Muscle of leg (tissue), 11 donors: Measurements from ENCODE around the gene RBM19. TPM values are rescaled to one million over a fixed set of nuclear protein-coding genes. Genes with fewer than 3 reads are reported as not detected.

Experiments used
- DNase-seq: peaks from one replicate; pipeline ENCODE4 v3.0.0; 2013
- H3K27ac ChIP-seq: one replicate; pipeline ENCODE4 v1.5.1; 2013; ENCODE audit warnings: mild to moderate bottlenecking, low read length, control low read depth
- H3K27me3 ChIP-seq: one replicate; pipeline ENCODE4 v1.6.1; 2013; ENCODE audit warnings: low read length; ENCODE audit not compliant: control insufficient read depth, insufficient read depth
- H3K36me3 ChIP-seq: one replicate; pipeline ENCODE4 v1.6.1; 2013; ENCODE audit warnings: low read length; ENCODE audit not compliant: control insufficient read depth, insufficient read depth
- H3K4me1 ChIP-seq: one replicate; pipeline ENCODE4 v1.6.1; 2013; ENCODE audit warnings: low read length; ENCODE audit not compliant: control insufficient read depth, insufficient read depth
- H3K4me3 ChIP-seq: one replicate; pipeline ENCODE4 v1.5.1; 2013; ENCODE audit warnings: low read length, control low read depth
- H3K9me3 ChIP-seq: replicated peaks from 2 replicates; pipeline ENCODE4 v1.6.1; 2013; ENCODE audit warnings: low read depth, low read length; ENCODE audit not compliant: control insufficient read depth
- WGBS: methylation state at CpG from one replicate; pipeline ENCODE4 v1.1.5; 2013; ENCODE audit warnings: missing lambda C conversion rate; ENCODE audit not compliant: insufficient coverage; 5-methylcytosine and 5-hydroxymethylcytosine counted together
- polyA plus RNA-seq, 8 donors: library from polyadenylated mRNA; unstranded; fragments of 120-200 nt; gene quantifications; one replicate each; pipeline versions ENCODE4 v1.2.1 to v1.2.3, GENCODE V29; 2013; ENCODE audit warnings: inconsistent platforms in 1 of 8, low replicate concordance in 1 of 8; ENCODE audit not compliant: insufficient read length in 8 of 8, insufficient read depth in 1 of 8
- total RNA-seq: library from RNA; stranded (reverse); fragments of 120-200 nt; gene quantifications from one replicate; pipeline ENCODE4 v1.2.4, GENCODE V29; 2013

RBM19 gene
- total and polyA plus RNA-seq, 9 donors: 12.7 to 20.9 (median 16.1) TPM

DNA sequence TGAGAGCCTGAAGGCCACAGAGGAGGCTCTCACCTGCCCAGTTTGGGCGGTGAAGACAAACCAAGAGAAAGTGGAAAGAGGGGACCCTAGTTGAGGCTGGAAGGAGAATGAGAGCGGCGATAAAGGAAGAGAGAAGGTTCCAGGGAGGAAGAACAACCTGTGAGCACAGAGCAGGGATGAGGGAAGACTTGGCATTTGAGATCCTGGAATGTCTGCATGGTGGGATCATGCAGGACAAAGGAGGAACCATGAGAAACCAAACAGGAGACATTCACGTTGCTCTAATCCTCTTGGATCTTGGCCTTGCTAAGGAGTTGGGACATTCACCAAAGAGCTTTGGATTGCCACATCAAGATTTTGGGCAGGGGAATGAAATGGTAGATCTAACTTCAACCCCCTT is 22.9 kb upstream of the RBM19 start:
- no peak overlapping the region for H3K27ac ChIP-seq
- H3K27me3 ChIP-seq: peaks cover 5% of the 10 kb centered on the region
- H3K9me3 ChIP-seq: no peaks in the 10 kb centered on the region
- WGBS: 79% methylated on average over 4 of the region's 4 CpGs
- H3K4me3 ChIP-seq: no peak overlapping the region
- no peaks in the 10 kb centered on the region for H3K36me3 ChIP-seq
- DNase-seq: no peak
- no peaks in the 10 kb centered on the region for H3K4me1 ChIP-seq

DNA sequence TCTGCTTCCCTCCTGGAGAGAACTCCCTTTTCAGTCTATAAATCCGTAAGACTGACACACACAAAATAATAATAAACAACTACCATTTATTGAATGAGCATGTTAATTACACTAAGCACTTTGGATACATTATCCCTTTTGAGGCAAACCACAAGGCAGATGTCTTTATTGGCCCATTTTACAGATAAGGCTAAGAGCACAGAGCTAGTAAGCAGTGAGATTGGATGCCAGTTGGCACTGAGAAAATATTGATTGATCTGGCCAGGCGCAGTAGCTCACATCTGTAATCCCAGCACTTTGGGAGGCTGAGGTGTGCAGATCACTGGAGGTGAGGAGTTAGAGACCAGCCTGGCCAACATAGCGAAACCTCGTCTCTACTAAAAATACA is 21.9 kb upstream of the RBM19 start:
- Histone ChIP-seq H3K36me3 (no peaks in the 10 kb centered on the region), H3K4me1 (no peaks in the 10 kb centered on the region), H3K27me3 (no peaks in the 10 kb centered on the region), H3K9me3 (no peaks in the 10 kb centered on the region), H3K27ac (no peak overlapping the region), H3K4me3 (no peak overlapping the region)
- 100% methylated on average over 1 of the region's 4 CpGs for WGBS
- DNase-seq: no peak

DNA sequence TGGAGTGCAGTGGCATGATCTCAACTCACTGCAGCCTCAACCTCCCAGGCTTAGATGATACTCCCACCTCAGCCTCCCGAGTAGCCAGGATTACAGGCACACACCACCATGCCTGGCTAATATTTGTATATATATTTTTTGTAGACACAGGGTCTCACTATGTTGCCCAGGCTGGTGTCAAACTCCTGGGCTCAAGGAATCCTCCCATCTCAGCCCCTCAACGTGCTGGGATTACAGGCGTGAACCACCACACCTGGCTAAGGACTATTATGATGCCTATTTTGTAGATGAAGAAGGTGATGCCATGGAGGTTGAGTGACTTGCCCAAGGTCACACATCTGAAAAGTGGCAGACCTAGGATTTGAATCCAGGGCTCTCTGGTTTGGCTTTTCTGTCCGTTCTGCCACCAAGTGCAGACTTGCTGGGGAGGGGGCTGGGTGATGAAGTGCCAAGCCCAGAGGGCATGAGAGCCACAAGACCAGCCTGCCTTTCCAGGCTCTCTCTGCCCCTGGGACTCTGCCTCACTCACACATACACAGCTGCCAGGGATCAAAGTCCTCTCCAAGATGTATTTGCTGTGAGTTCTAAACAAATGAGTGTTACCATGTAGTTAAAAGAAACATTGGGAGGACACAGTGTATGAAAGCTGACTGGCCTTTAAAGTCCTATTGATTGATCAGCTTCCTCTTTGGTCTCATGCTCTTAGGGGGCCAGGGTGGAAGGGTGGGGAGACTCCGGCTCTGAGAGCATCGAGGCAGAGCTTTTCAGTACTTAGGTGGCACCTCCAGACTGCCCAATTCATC is 21.3 kb upstream of the RBM19 start:
- 67% methylated on average over 1 of the region's 6 CpGs for WGBS
- Histone ChIP-seq H3K36me3 (no peaks in the 10 kb centered on the region), H3K27me3 (no peaks in the 10 kb centered on the region), H3K9me3 (no peaks in the 10 kb centered on the region), H3K4me3 (no peak overlapping the region), H3K27ac (no peak overlapping the region), H3K4me1 (no peaks in the 10 kb centered on the region)
- no peak for DNase-seq

DNA sequence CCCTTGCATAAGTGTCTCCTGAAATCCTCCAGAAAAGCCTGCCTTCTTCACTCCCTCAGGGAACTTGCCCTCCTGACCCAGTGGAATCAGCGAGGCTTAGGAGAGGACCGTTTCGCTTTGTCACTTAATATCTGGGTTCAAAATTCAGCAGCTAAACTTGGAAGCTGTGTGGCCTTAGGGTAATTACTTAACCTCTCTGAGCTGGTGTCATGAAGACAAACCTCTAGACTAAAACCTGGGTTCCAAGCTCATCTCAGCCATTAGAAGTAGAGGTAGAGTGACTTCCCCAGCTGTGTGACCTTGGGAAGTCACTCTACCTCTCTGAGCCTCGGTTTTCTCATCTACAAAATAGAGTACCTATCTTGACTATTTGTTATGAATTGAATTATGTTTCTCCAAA is 18.3 kb upstream of the RBM19 start:
- no peaks in the 10 kb centered on the region for H3K36me3 ChIP-seq
- H3K4me1 ChIP-seq: no peaks in the 10 kb centered on the region
- H3K9me3 ChIP-seq: no peaks in the 10 kb centered on the region
- no peak overlapping the region for H3K27ac ChIP-seq
- no peak for DNase-seq
- no peak overlapping the region for H3K4me3 ChIP-seq
- H3K27me3 ChIP-seq: no peaks in the 10 kb centered on the region
- WGBS: 70% methylated on average over 2 of the region's 4 CpGs

DNA sequence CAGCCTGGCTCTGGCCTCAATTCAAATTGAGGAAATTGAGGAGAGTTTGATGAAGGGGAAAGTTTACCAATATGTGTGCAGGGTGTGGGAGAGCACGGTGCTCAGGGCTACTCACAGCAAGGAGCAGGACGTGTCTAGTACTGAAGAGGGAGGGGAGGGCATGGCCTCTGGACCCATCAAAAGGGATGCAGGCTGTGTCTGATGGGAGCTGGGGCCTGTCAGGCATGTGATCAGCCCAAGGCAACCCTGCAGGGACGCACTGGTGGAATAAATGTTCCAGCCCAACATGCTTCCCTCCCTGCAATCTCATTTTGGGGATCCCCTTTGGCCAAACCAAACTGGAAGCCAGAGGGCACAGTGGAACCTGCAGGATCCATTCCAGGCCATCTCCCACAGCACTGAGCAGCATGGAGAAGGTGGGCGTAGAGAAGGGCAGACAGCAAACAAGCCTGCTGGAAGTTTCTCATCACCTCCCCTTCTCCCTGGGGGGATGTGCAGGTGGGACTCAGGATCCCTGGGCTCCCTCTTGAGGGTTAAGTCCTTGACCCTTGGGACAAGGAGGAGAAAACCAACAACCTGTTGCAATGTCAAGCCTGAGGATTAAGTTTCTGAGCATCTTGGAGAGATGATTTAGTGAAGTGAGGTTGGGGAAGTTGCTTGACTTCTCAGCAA is 17.8 kb upstream of the RBM19 start:
- H3K9me3 ChIP-seq: no peaks in the 10 kb centered on the region
- no peak for DNase-seq
- H3K27ac ChIP-seq: no peak overlapping the region
- H3K4me1 ChIP-seq: no peaks in the 10 kb centered on the region
- H3K27me3 ChIP-seq: no peaks in the 10 kb centered on the region
- no peak overlapping the region for H3K4me3 ChIP-seq
- WGBS: 79% methylated on average over 2 of the region's 4 CpGs
- no peaks in the 10 kb centered on the region for H3K36me3 ChIP-seq

DNA sequence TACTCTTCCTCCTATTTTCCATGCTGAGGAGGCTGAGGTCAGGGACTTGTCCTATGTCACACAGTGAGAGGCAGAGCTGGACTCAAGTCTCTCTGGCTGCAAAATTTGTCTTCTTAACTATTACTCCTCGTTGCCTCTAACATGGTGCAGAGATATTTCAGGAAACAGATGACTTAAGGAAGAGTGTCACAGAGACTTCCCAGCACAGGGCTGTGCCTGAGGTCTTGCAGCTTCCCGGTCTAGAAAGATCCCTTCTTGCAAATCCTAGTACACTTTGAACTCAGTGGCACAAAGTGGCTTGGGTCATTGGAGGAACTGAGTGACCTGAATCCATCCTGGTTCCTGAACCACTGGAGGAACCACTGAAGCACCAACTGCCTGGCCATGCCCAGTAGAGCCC is 17.1 kb upstream of the RBM19 start:
- no peaks in the 10 kb centered on the region for H3K36me3 ChIP-seq
- WGBS: 80% methylated on average over 1 of the region's 2 CpGs
- no peaks in the 10 kb centered on the region for H3K27me3 ChIP-seq
- no peak for DNase-seq
- no peaks in the 10 kb centered on the region for H3K4me1 ChIP-seq
- no peak overlapping the region for H3K4me3 ChIP-seq
- no peak overlapping the region for H3K27ac ChIP-seq
- no peaks in the 10 kb centered on the region for H3K9me3 ChIP-seq

DNA sequence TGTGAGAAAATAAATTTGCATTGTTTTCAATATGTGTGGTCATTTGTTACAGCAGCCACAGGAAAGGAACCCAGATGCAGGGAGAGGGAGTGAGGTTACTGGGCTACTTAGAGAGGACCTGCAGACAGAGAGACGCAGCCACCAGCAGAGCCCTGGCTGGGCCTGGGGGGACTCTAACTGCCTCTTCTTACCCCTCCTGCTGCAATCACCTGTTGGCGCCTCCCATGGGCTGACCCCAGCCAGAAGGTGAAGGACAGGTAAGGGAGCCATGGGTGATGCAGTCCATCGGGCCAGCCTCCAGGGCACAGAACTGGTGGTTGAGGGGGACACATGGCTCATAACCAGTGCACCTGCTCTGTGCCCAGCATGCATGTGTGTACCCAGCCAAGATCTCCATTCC is 15.8 kb upstream of the RBM19 start:
- Histone ChIP-seq H3K4me1 (no peaks in the 10 kb centered on the region), H3K9me3 (no peaks in the 10 kb centered on the region), H3K27ac (no peak overlapping the region), H3K27me3 (peaks cover 4% of the 10 kb centered on the region), H3K36me3 (no peaks in the 10 kb centered on the region), H3K4me3 (no peak overlapping the region)
- DNase-seq: no peak
- WGBS: 100% methylated on average over 1 of the region's 3 CpGs

DNA sequence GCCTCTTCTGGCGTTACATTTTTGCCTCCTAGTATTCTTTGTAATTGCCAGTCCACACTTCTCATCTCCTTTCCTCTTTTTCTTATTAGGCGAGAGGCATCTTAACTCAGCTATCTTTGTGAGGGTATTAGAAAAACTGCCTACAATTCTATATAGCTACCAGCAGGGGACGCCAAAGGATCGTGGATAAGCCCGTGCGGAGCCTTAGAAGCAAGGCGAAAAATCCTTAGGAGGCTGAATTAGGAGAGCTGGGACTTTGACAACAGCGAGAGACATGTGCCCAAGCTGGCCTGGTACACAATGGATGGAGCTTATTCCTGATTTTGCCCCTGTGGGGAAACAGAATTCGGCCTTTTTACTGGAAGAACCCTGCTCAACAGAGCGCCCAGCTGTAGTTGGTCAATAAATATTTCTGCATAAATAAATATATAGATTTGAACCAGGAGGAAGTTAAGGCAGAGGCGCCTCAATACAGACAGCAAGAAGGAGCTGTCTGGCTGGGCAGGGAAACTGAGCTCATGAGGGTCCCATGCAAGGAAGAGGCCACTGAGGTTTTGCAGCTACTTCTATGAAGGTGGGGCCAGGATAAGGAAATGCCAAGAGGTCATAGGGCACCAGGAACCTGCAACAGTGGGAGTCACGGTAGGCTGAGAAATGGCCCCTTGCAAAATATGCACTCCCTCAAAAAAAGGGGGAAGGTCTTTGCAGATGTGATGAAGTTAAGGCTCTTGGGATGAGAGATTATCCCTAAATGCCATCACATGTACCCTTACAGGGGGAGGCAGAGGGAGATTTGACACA is 14.6 kb upstream of the RBM19 start:
- no peak overlapping the region for H3K27ac ChIP-seq
- no peaks in the 10 kb centered on the region for H3K9me3 ChIP-seq
- no peaks in the 10 kb centered on the region for H3K36me3 ChIP-seq
- no peaks in the 10 kb centered on the region for H3K4me1 ChIP-seq
- DNase-seq: peak; percentile 73
- H3K4me3 ChIP-seq: no peak overlapping the region
- 0% methylated on average over 7 of the region's 12 CpGs for WGBS
- peaks cover 4% of the 10 kb centered on the region for H3K27me3 ChIP-seq

DNA sequence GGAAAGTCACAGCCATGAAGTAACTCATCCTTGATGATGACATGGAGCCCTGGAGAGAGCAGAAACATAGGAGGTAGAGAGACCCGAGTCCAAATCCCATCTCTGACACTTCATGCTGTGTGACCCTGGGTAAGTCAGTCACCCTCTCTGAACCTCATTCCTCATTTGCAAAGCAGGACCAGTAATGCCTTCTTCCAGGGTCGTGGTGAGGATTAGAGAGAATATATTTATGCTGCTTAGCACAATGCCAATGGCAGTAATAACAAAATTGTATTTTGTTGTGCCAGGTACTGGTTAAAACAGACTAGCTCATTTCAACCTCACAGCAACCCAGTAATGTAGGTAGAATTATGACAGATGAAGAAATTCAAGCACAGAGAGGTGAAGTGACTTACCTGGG is 13.9 kb upstream of the RBM19 start:
- no peak overlapping the region for H3K4me3 ChIP-seq
- H3K36me3 ChIP-seq: no peaks in the 10 kb centered on the region
- H3K27ac ChIP-seq: no peak overlapping the region
- H3K27me3 ChIP-seq: peaks cover 4% of the 10 kb centered on the region
- no peak for DNase-seq
- H3K4me1 ChIP-seq: no peaks in the 10 kb centered on the region
- no CpG with 5 or more reads among the region's 2 CpGs for WGBS
- no peaks in the 10 kb centered on the region for H3K9me3 ChIP-seq

DNA sequence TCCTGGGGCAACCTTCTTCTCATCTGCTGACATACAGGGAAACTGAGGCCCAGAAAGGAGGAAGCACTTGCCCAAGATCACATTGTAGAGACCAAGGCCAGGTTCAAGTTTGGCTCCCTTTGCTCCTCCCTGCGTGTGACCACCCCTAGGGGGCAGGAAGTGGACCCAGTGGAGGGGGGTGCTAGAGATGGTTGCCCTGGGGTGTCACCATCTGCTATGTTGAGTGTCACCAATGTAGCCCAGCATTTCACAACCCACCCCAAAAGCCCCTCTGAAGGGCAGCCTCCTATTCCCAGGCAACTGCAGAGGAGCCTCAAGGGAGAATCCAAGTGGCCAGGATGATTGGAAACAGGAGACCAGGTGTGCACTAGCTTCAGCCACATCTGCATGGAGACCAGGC is 12.0 kb upstream of the RBM19 start:
- no CpG with 5 or more reads among the region's 1 CpG for WGBS
- Histone ChIP-seq H3K27ac (no peak overlapping the region), H3K4me1 (no peaks in the 10 kb centered on the region), H3K9me3 (no peaks in the 10 kb centered on the region), H3K4me3 (no peak overlapping the region), H3K27me3 (peaks cover 7% of the 10 kb centered on the region), H3K36me3 (no peaks in the 10 kb centered on the region)
- no peak for DNase-seq
